SK-N-SH treated with all-trans-retinoic acid at 6 μM for 48 hours (cell line): ENCODE results near the gene HACD1.

ENCODE experiments used
- ATAC-seq: fragments of 200-7000 bp; cut with Tn5 transposase; 3 replicates; pipeline ENCODE4 v1.9.1; 2020; ENCODE audit warnings: mild to moderate bottlenecking, moderate library complexity
- CREB5 ChIP-seq: fragments of 250-450 bp; sonication (Bioruptor Pico); IDR thresholded peaks from 2 replicates; pipeline ENCODE4 v1.5.1; 2020; ENCODE audit warnings: low read depth, mild to moderate bottlenecking, moderate library complexity
- CSDC2 ChIP-seq: fragments of 250-450 bp; sonication (Bioruptor Pico); IDR thresholded peaks from 2 replicates; pipeline ENCODE4 v1.5.0; 2020; ENCODE audit warnings: mild to moderate bottlenecking, moderate library complexity
- CSRNP3 ChIP-seq: fragments of 250-450 bp; sonication (Bioruptor Pico); IDR thresholded peaks from 2 replicates; pipeline ENCODE4 v1.5.1; 2021; ENCODE audit warnings: mild to moderate bottlenecking, moderate library complexity
- ESRRG ChIP-seq: fragments of 250-450 bp; sonication (Bioruptor Pico); IDR thresholded peaks from 2 replicates; pipeline ENCODE4 v1.6.1; 2021; ENCODE audit warnings: mild to moderate bottlenecking
- GLIS3 ChIP-seq: fragments of 250-450 bp; sonication (Bioruptor Pico); IDR thresholded peaks from 2 replicates; pipeline ENCODE4 v1.5.0; 2020; ENCODE audit warnings: mild to moderate bottlenecking, moderate library complexity
- ISL1 ChIP-seq: fragments of 250-450 bp; sonication (Bioruptor Pico); IDR thresholded peaks from 2 replicates; pipeline ENCODE4 v2.1.2; 2022; ENCODE audit warnings: mild to moderate bottlenecking, moderate library complexity
- OSR1 ChIP-seq: fragments of 250-450 bp; sonication (Bioruptor Pico); IDR thresholded peaks from 2 replicates; pipeline ENCODE4 v1.8.0; 2022; ENCODE audit warnings: moderate library complexity, mild to moderate bottlenecking, inconsistent platforms
- PATZ1 ChIP-seq: fragments of 250-450 bp; sonication (Bioruptor Pico); IDR thresholded peaks from 2 replicates; pipeline ENCODE4 v1.8.0; 2020; ENCODE audit warnings: mild to moderate bottlenecking, moderate library complexity, borderline replicate concordance
- POU6F1 ChIP-seq: fragments of 250-450 bp; sonication (Bioruptor Pico); IDR thresholded peaks from 2 replicates; pipeline ENCODE4 v1.8.0; 2021; ENCODE audit warnings: low read depth, mild to moderate bottlenecking, moderate library complexity, borderline replicate concordance
- PPARA ChIP-seq: fragments of 250-450 bp; sonication (Bioruptor Pico); IDR thresholded peaks from 2 replicates; pipeline ENCODE4 v1.5.0; 2020; ENCODE audit warnings: mild to moderate bottlenecking, borderline replicate concordance
- RARB ChIP-seq: fragments of 250-450 bp; sonication (Bioruptor Pico); IDR thresholded peaks from 2 replicates; pipeline ENCODE4 v1.8.0; 2021; ENCODE audit warnings: mild to moderate bottlenecking, moderate library complexity
- SNAI2 ChIP-seq: fragments of 250-450 bp; sonication (Bioruptor Pico); IDR thresholded peaks from 2 replicates; pipeline ENCODE4 v1.5.0; 2020; ENCODE audit warnings: mild to moderate bottlenecking, moderate library complexity
- TCF4 ChIP-seq: fragments of 250-450 bp; sonication (Bioruptor Pico); IDR thresholded peaks from 2 replicates; pipeline ENCODE4 v1.8.0; 2021; ENCODE audit warnings: mild to moderate bottlenecking, moderate library complexity, borderline replicate concordance
- TSHZ2 ChIP-seq: fragments of 250-450 bp; sonication (Bioruptor Pico); IDR thresholded peaks from 2 replicates; pipeline ENCODE4 v1.5.0; 2020; ENCODE audit warnings: mild to moderate bottlenecking, moderate library complexity
- ZC3H10 ChIP-seq: fragments of 250-450 bp; sonication (Bioruptor Pico); IDR thresholded peaks from 2 replicates; pipeline ENCODE4 v1.5.1; 2021; ENCODE audit warnings: mild to moderate bottlenecking, moderate library complexity
- ZFP3 ChIP-seq: fragments of 250-450 bp; sonication (Bioruptor Pico); IDR thresholded peaks from 2 replicates; pipeline ENCODE4 v1.5.0; 2020; ENCODE audit warnings: mild to moderate bottlenecking, moderate library complexity
- ZFP30 ChIP-seq: fragments of 450-650 bp; formaldehyde crosslinking; IDR thresholded peaks from 2 replicates; pipeline ENCODE4 v1.5.0; 2022; ENCODE audit warnings: mild to moderate bottlenecking, moderate library complexity
- ZNF565 ChIP-seq: fragments of 450-650 bp; formaldehyde crosslinking; conservative IDR thresholded peaks from 2 replicates; pipeline ENCODE4 v1.5.0; 2020; ENCODE audit warnings: low read depth, mild to moderate bottlenecking, moderate library complexity
- ZNF70 ChIP-seq: fragments of 450-650 bp; formaldehyde crosslinking; IDR thresholded peaks from 2 replicates; pipeline ENCODE4 v1.5.0; 2020; ENCODE audit warnings: mild to moderate bottlenecking, moderate library complexity
- ZNF8 ChIP-seq: fragments of 450-650 bp; formaldehyde crosslinking; IDR thresholded peaks from 2 replicates; pipeline ENCODE4 v1.5.0; 2020; ENCODE audit warnings: mild to moderate bottlenecking, moderate library complexity

Gene HACD1

GRCh38 chr10:17662193-17663138 lies 45.3 kb upstream of the HACD1 start (continued):
- TF ChIP-seq CSRNP3 = no peak
- no peak for TF ChIP-seq ZNF565 (CRISPR knock-in tag)
- no peak for TF ChIP-seq TSHZ2 (CRISPR knock-in tag)

GRCh38 chr10:17661510-17661909 lies 44.3 kb upstream of the HACD1 start:
- ATAC-seq = no peak
- TF ChIP-seq ZNF70 (CRISPR knock-in tag) (no peak), CSRNP3 (no peak), ISL1 (CRISPR knock-in tag) (no peak), CREB5 (CRISPR knock-in tag) (no peak), TCF4 (CRISPR knock-in tag) (no peak), RARB (CRISPR knock-in tag) (no peak), ZC3H10 (CRISPR knock-in tag) (no peak), CSDC2 (CRISPR knock-in tag) (no peak), GLIS3 (CRISPR knock-in tag) (no peak), PATZ1 (CRISPR knock-in tag) (no peak)

- ATAC-seq = no peak
- TF ChIP-seq POU6F1 (CRISPR knock-in tag) = no peak
- TF ChIP-seq SNAI2 (CRISPR knock-in tag) = no peak
- TF ChIP-seq ESRRG (CRISPR knock-in tag) = no peak
- no peak for TF ChIP-seq OSR1 (CRISPR knock-in tag)
- no peak for TF ChIP-seq PPARA
- TF ChIP-seq ZNF8 = no peak
- TF ChIP-seq PATZ1 (CRISPR knock-in tag) = no peak
- TF ChIP-seq ZC3H10 (CRISPR knock-in tag) = no peak
- no peak for TF ChIP-seq ZFP30 (CRISPR knock-in tag)
- TF ChIP-seq GLIS3 (CRISPR knock-in tag) = no peak
- no peak for TF ChIP-seq ZFP3 (CRISPR knock-in tag)
Observed at GRCh38 chr10:17660921-17661320, 43.7 kb upstream of the HACD1 start.
